IgD-negative memory B cell (primary cell): Measurements from ENCODE around the gene ETNK1. TPM values are rescaled to one million over a fixed set of nuclear protein-coding genes. Genes with fewer than 3 reads are reported as not detected.
"Not testable (repeated sequence)": the region's sequence is repeated elsewhere in the genome, so short reads cannot be mapped to it uniquely, and the experiment has no call there.

Experiments
- H3K27ac Mint-ChIP-seq, 3 donors: one replicate each; pipeline ENCODE4 v1.8.0; 2020 to 2022; ENCODE audit warnings: mild to moderate bottlenecking in 3 of 3, mixed read lengths in 3 of 3, moderate library complexity in 1 of 3
- H3K27me3 Mint-ChIP-seq: one replicate; pipeline ENCODE4 v1.8.0; 2021; ENCODE audit warnings: mixed read lengths
- H3K36me3 Mint-ChIP-seq: one replicate; pipeline ENCODE4 v1.8.0; 2020; ENCODE audit warnings: mild to moderate bottlenecking, mixed read lengths
- H3K4me1 Mint-ChIP-seq, 3 donors: one replicate each; pipeline ENCODE4 v1.8.0; 2020 to 2022; ENCODE audit warnings: mixed read lengths in 3 of 3, mild to moderate bottlenecking in 1 of 3
- H3K4me3 Mint-ChIP-seq, 4 donors: one replicate each; pipeline ENCODE4 v1.8.0; 2020 to 2022; ENCODE audit warnings: mild to moderate bottlenecking in 4 of 4, mixed read lengths in 4 of 4, moderate library complexity in 3 of 4
- H3K9me3 Mint-ChIP-seq, 3 donors: one replicate each; pipeline ENCODE4 v1.8.0; 2020 to 2021; ENCODE audit warnings: mixed read lengths in 3 of 3, mild to moderate bottlenecking in 1 of 3
- polyA plus RNA-seq: library from polyadenylated mRNA; unstranded; fragments of 300-500 nt; fragmentation: Illumina TruSeq; gene quantifications from one replicate; pipeline ENCODE4 v1.2.3, GENCODE V29; 2021

Gene ETNK1
- polyA plus RNA-seq, 1 donor from 2014 or later: 17.0 TPM

GRCh38 chr12:22687361-22688076, 62.5 kb downstream of the ETNK1 start:
- peak overlapping the region in 2 of 4 donors; percentile 0 to 59 for H3K4me3 Mint-ChIP-seq
- H3K36me3 Mint-ChIP-seq: peaks cover 2% of the 10 kb centered on the region
- H3K27me3 Mint-ChIP-seq: no peaks in the 10 kb centered on the region
- no peaks in the 10 kb centered on the region for H3K9me3 Mint-ChIP-seq
- peaks cover 15 to 34% (median 22%) of the 10 kb centered on the region in 3 donors for H3K4me1 Mint-ChIP-seq
- H3K27ac Mint-ChIP-seq: no peak overlapping the region

- no peak overlapping the region for H3K27ac Mint-ChIP-seq
- H3K4me3 Mint-ChIP-seq: no peak overlapping the region
- H3K4me1 Mint-ChIP-seq: peaks cover 11 to 22% (median 15%) of the 10 kb centered on the region in 3 donors
- H3K36me3 Mint-ChIP-seq: peaks cover 2% of the 10 kb centered on the region
- H3K27me3 Mint-ChIP-seq: no peaks in the 10 kb centered on the region
- H3K9me3 Mint-ChIP-seq: peaks cover under 1 to 5% (median 2%) of the 10 kb centered on the region in 3 donors
These were observed 64.9 kb downstream of the ETNK1 start for GRCh38 chr12:22689876-22690275.

GRCh38 chr12:22691319-22691718, 66.3 kb downstream of the ETNK1 start:
- Mint-ChIP-seq H3K9me3 (peaks cover 2 to 12% (median 4%) of the 10 kb centered on the region in 3 donors), H3K27me3 (no peaks in the 10 kb centered on the region), H3K4me1 (peaks cover 11 to 17% (median 12%) of the 10 kb centered on the region in 3 donors), H3K4me3 (no peak overlapping the region), H3K36me3 (peaks cover 2% of the 10 kb centered on the region), H3K27ac (no peak overlapping the region)

- H3K27me3 Mint-ChIP-seq, H3K4me3 Mint-ChIP-seq, H3K36me3 Mint-ChIP-seq, H3K4me1 Mint-ChIP-seq: not testable (repeated sequence)
- Mint-ChIP-seq H3K9me3 (peaks cover 2 to 12% (median 4%) of the 10 kb centered on the region in 3 donors), H3K27ac (peak overlapping the region in 1 of 3 donors; percentile 16)
These were observed 67.5 kb downstream of the ETNK1 start for GRCh38 chr12:22692467-22692866.

GRCh38 chr12:22692964-22693555, 68.1 kb downstream of the ETNK1 start:
- H3K9me3 Mint-ChIP-seq: peaks cover 2 to 12% (median 4%) of the 10 kb centered on the region in 3 donors
- H3K4me3 Mint-ChIP-seq: no peak overlapping the region
- H3K36me3 Mint-ChIP-seq: peaks cover 2% of the 10 kb centered on the region
- H3K4me1 Mint-ChIP-seq: peaks cover 0 to 3% (median 1%) of the 10 kb centered on the region in 3 donors
- no peak overlapping the region for H3K27ac Mint-ChIP-seq
- H3K27me3 Mint-ChIP-seq: no peaks in the 10 kb centered on the region

DNA sequence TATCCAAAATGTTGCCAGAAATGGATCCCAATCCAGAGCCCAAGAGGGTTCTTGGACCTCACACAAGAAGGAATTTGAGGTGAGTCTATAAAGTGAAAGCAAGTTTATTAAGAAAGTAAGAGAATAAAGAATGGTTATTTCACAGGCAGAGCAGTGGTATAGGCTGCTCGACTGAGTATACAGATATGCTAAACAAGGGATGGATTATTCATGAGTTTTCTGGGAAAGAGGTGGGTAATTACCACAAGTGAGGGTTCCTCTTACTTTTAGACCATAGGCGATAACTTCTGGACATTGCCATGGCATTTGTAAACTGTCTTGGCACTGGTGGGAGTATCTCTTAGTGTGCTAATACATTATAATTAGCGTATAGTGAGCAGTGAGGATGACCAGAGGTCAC, 73.6 kb downstream of the ETNK1 start:
- H3K27me3 Mint-ChIP-seq: no peaks in the 10 kb centered on the region
- peaks cover 2 to 12% (median 4%) of the 10 kb centered on the region in 3 donors for H3K9me3 Mint-ChIP-seq
- H3K27ac Mint-ChIP-seq: no peak overlapping the region
- no peaks in the 10 kb centered on the region for H3K4me1 Mint-ChIP-seq
- no peaks in the 10 kb centered on the region for H3K36me3 Mint-ChIP-seq
- H3K4me3 Mint-ChIP-seq: no peak overlapping the region

DNA sequence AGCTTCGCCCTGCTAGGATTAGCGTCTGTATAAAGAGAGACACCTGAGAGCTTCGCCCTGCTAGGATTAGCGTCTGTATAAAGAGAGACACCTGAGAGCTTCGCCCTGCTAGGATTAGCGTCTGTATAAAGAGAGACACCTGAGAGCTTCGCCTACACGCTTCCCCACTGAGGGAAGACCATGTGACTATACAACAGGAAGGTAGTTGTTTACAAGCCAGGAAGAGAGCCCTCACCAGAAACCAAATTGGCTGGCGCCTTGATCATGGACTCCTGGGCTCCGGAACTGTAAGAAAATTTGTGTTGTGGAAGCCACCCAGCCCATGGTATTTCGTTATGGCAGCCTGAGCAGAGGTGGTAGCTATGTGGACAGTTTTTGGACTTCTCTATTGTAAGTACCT, 74.7 kb downstream of the ETNK1 start:
- H3K4me1 Mint-ChIP-seq, H3K27me3 Mint-ChIP-seq, H3K9me3 Mint-ChIP-seq, H3K4me3 Mint-ChIP-seq, H3K36me3 Mint-ChIP-seq: not testable (repeated sequence)
- peak overlapping the region in 1 of 3 donors; percentile 15 for H3K27ac Mint-ChIP-seq

DNA sequence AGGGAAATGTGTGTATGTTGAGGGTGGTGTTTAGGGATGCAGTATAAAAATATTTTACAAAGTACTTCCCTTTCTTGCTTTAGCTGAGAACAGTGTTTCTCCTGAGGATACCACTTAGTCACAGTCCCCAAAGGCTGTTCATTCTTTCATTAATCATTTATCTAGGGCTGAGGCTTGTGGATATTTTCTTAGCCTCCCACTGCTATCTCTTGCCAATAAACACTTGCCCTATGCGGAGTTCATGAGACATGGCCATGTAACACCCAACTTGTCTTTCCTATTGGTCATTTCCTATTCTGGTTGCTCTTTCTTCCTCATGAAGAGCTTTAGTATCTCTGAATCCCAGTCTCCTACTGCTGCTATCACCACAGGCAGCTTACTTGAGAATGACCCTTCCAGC, 75.1 kb downstream of the ETNK1 start:
- Mint-ChIP-seq H3K36me3 (no peaks in the 10 kb centered on the region), H3K27ac (peak overlapping the region in 1 of 3 donors; percentile 15), H3K4me3 (no peak overlapping the region), H3K9me3 (peaks cover 0 to 7% (median 2%) of the 10 kb centered on the region in 3 donors), H3K27me3 (no peaks in the 10 kb centered on the region), H3K4me1 (no peaks in the 10 kb centered on the region)

GRCh38 chr12:22701216-22701809, 76.3 kb downstream of the ETNK1 start:
- not testable (repeated sequence) for H3K27ac Mint-ChIP-seq, H3K4me1 Mint-ChIP-seq

DNA sequence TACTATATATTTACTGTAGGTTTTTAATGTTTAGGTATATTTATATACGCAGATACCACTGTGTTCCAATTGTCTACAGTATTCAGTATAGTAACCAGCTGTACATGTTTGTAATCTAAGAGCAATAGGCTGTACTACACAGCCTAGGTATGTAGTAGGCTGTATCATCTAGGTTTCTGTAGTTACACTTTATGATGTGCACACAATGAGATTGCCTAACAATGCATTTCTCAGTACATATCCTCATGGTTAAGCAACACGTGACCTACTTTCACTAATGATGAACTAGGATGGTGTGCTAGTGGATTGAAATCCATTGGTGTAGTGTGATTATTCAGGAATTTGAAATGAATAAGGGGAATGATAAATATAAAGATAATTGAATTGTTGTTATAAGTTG, 77.7 kb downstream of the ETNK1 start:
- Mint-ChIP-seq H3K4me1 (no peaks in the 10 kb centered on the region), H3K27me3 (no peaks in the 10 kb centered on the region), H3K4me3 (no peak overlapping the region), H3K9me3 (no peaks in the 10 kb centered on the region), H3K36me3 (no peaks in the 10 kb centered on the region), H3K27ac (no peak overlapping the region)

More at GRCh38 chr12:22701216-22701809, 76.3 kb downstream of the ETNK1 start:
- H3K36me3 Mint-ChIP-seq, H3K27me3 Mint-ChIP-seq, H3K4me3 Mint-ChIP-seq, H3K9me3 Mint-ChIP-seq: not testable (repeated sequence)

DNA sequence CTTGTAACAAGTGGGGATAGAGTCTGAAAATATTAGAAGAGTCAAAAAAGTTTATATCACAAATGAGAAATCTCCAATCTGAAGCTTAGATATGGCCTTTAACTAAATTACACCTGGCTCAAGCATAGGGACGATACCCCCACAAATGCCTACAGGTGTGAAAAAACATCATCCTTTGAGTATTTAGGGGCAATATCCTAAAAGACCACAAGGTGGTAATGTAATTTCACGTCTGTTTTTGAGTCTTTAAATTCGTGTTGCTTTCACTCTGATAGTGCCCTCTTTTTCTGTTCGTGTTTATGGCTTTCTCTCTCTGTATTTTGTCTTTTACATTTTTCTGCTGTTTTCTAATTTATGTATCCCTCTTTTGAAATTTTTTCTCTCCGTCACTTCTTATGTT, 84.3 kb downstream of the ETNK1 start:
- Mint-ChIP-seq H3K36me3 (no peaks in the 10 kb centered on the region), H3K27ac (no peak overlapping the region), H3K4me1 (peaks cover 0 to 6% (median 4%) of the 10 kb centered on the region in 3 donors), H3K9me3 (no peaks in the 10 kb centered on the region), H3K27me3 (peaks cover 4% of the 10 kb centered on the region), H3K4me3 (peak overlapping the region in 1 of 4 donors; percentile 28)

GRCh38 chr12:22712083-22712482, 87.1 kb downstream of the ETNK1 start:
- H3K36me3 Mint-ChIP-seq: no peaks in the 10 kb centered on the region
- H3K27ac Mint-ChIP-seq: peak overlapping the region in 1 of 3 donors; percentile 21
- peaks cover 0 to 6% (median 4%) of the 10 kb centered on the region in 3 donors for H3K4me1 Mint-ChIP-seq
- no peaks in the 10 kb centered on the region for H3K9me3 Mint-ChIP-seq
- H3K4me3 Mint-ChIP-seq: no peak overlapping the region
- H3K27me3 Mint-ChIP-seq: peaks cover 4% of the 10 kb centered on the region

DNA sequence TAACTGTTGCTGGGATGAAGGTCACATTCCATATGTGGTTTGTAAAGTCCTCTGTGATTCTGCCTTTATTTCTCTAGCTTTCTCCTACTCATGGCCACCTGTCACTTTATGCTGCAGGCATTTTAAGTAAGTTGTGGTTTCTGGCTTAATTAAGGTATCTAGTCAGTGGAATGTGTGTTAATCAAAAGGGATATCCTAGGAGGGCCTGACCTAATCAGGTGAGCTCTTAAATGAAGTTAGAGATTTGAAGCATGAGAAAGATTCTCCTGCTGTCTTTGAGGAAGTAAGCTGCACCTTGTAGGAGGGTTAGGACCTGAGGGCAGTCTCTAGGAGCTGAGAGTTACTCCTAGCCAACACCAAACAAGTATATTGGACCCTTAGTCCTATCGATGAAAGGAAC, 90.3 kb downstream of the ETNK1 start:
- no peak overlapping the region for H3K4me3 Mint-ChIP-seq
- no peaks in the 10 kb centered on the region for H3K36me3 Mint-ChIP-seq
- H3K4me1 Mint-ChIP-seq: peaks cover 0 to 4% (median 0%) of the 10 kb centered on the region in 3 donors
- no peaks in the 10 kb centered on the region for H3K9me3 Mint-ChIP-seq
- no peak overlapping the region for H3K27ac Mint-ChIP-seq
- no peaks in the 10 kb centered on the region for H3K27me3 Mint-ChIP-seq

DNA sequence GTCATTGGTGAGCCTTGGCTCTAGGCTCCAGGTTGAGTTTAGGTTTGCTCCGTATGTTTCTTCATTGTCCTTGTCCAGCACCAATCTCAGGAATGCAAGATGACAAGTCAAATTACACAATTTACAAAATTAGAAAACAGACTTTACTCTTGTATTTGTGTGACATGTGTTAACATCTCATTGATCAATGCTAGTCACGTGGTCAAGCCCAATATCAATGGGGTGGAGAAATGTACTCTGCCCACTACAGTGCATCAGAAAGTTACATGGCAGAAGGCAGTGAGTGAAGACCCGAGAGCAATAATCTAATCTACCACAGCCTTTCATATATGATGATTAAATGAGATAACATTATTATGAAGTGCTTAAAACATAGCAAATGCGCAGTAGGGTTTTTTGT, 94.8 kb downstream of the ETNK1 start:
- no peaks in the 10 kb centered on the region for H3K4me1 Mint-ChIP-seq
- peaks cover 9% of the 10 kb centered on the region for H3K27me3 Mint-ChIP-seq
- H3K9me3 Mint-ChIP-seq: no peaks in the 10 kb centered on the region
- H3K36me3 Mint-ChIP-seq: peaks cover 3% of the 10 kb centered on the region
- no peak overlapping the region for H3K4me3 Mint-ChIP-seq
- H3K27ac Mint-ChIP-seq: no peak overlapping the region

DNA sequence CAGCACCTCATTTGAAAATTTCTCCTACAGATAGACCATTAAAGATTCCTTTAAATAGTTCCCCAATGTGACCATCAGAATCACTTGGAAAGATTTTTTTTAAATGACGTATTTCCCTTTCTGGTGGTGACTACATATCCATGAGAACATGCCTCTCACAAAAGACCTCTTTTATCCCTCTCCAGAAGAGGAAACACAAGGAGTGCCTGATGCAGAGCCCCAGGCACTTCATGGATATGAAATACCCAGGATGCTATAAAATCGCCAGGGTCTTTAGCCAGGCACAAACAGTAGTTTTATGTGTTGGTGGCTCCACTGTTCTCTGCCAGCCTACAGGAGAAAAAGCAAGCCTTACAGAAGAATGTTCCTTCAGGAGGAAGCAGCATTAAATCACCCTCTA, 97.1 kb downstream of the ETNK1 start:
- Mint-ChIP-seq H3K4me1 (no peaks in the 10 kb centered on the region), H3K27me3 (peaks cover 18% of the 10 kb centered on the region), H3K27ac (no peak overlapping the region), H3K4me3 (no peak overlapping the region), H3K9me3 (peaks cover 0 to 5% (median 0%) of the 10 kb centered on the region in 3 donors), H3K36me3 (peaks cover 3% of the 10 kb centered on the region)
